GDM1 (cell line): Measurements from ENCODE around the gene NENF.

ENCODE experiments used
- DNase-seq: peaks from one replicate; lab custom pipeline; 2025; lab: John Stamatoyannopoulos, UW

The NENF gene

GRCh38 chr1:212481438-212481767 is 48.7 kb downstream of the NENF start:
- no peak for DNase-seq

- DNase-seq, result no peak
Observed at GRCh38 chr1:212482006-212482636, 49.4 kb downstream of the NENF start.

- DNase-seq, result no peak
Observed at GRCh38 chr1:212482637-212483441, 50.1 kb downstream of the NENF start.

GRCh38 chr1:212484701-212485570 is 52.2 kb downstream of the NENF start:
- no peak for DNase-seq

- no peak for DNase-seq
Observed at GRCh38 chr1:212485571-212485912, 52.8 kb downstream of the NENF start.

- DNase-seq, result peak; percentile 35
Observed at GRCh38 chr1:212485913-212486618, 53.3 kb downstream of the NENF start.

GRCh38 chr1:212486619-212486975 is 53.9 kb downstream of the NENF start:
- DNase-seq, result no peak

- DNase-seq, result no peak
Observed at GRCh38 chr1:212487286-212487685, 54.6 kb downstream of the NENF start.

GRCh38 chr1:212487774-212488435 is 55.2 kb downstream of the NENF start:
- no peak for DNase-seq

GRCh38 chr1:212488436-212489283 is 55.9 kb downstream of the NENF start:
- no peak for DNase-seq

- DNase-seq, result no peak
Observed at GRCh38 chr1:212489284-212489859, 56.7 kb downstream of the NENF start.

- DNase-seq, result no peak
Observed at GRCh38 chr1:212490276-212490675, 57.6 kb downstream of the NENF start.

- no peak for DNase-seq
Observed at GRCh38 chr1:212491454-212491853, 58.7 kb downstream of the NENF start.
